Common myeloid progenitor, CD34-positive (primary cell): ENCODE data around the gene NKAIN2.
"Not testable (repeated sequence)": the region's sequence is repeated elsewhere in the genome, so short reads cannot be mapped to it uniquely, and the experiment has no call there.

ENCODE experiments used
- CTCF ChIA-PET: fragments of 350-600 bp; sonication (Branson Sonifier 250); formaldehyde crosslinking; loops from one replicate; lab custom pipeline; 2021; ENCODE audit warnings: antibody characterized with exemption; lab: Charles Lee
- POLR2A ChIA-PET: fragments of 350-600 bp; sonication (Branson Sonifier 250); formaldehyde crosslinking; loops from one replicate; lab custom pipeline; 2021; ENCODE audit warnings: antibody characterized with exemption; lab: Charles Lee
- DNase-seq, 3 donors: peaks; one replicate each; pipeline versions ENCODE4 v3.0.0 to v3.0.0-alpha.2; 2013
- H3K27ac ChIP-seq, 2 experiments: 1 replicate in 1 of 2; 2 replicates in 1 of 2; pipeline ENCODE4 v1.7.0; 2013; ENCODE audit warnings: inconsistent platforms in 2 of 2, low read length in 2 of 2, mild to moderate bottlenecking in 2 of 2, low read depth in 1 of 2, moderate library complexity in 1 of 2; ENCODE audit not compliant: severe bottlenecking in 2 of 2, insufficient read depth in 1 of 2, poor library complexity in 1 of 2
- H3K27me3 ChIP-seq, 5 experiments: replicated peaks in 2 of 5; 1 replicate in 3 of 5; 2 replicates in 2 of 5; pipeline versions ENCODE4 v1.6.1 to v1.7.0; 2013; ENCODE audit warnings: low read length in 4 of 5, mild to moderate bottlenecking in 2 of 5, moderate library complexity in 2 of 5, inconsistent platforms in 1 of 5; ENCODE audit not compliant: insufficient read depth in 5 of 5, control insufficient read depth in 4 of 5
- H3K36me3 ChIP-seq, 4 experiments: 1 replicate in 2 of 4; 2 replicates in 2 of 4; pipeline versions ENCODE4 v1.6.1 to v1.7.0; 2013; ENCODE audit warnings: low read length in 3 of 4, control low read depth in 1 of 4, mild to moderate bottlenecking in 1 of 4; ENCODE audit not compliant: control insufficient read depth in 4 of 4, insufficient read depth in 4 of 4
- H3K4me1 ChIP-seq, 4 experiments: 1 replicate in 3 of 4; 2 replicates in 1 of 4; pipeline versions ENCODE4 v1.6.1 to v1.7.1; 2013; ENCODE audit warnings: low read length in 3 of 4, mild to moderate bottlenecking in 3 of 4, control low read depth in 1 of 4, inconsistent platforms in 1 of 4, moderate library complexity in 1 of 4; ENCODE audit not compliant: control insufficient read depth in 4 of 4, insufficient read depth in 4 of 4; ENCODE audit errors: control extremely low read depth in 1 of 4
- H3K4me3 ChIP-seq, 7 experiments: 1 replicate in 4 of 7; 2 replicates in 3 of 7; pipeline versions ENCODE4 v1.5.1 to v1.7.0; 2013; ENCODE audit warnings: mild to moderate bottlenecking in 7 of 7, low read length in 6 of 7, moderate library complexity in 6 of 7, inconsistent platforms in 2 of 7, low read depth in 2 of 7, control low read depth in 1 of 7; ENCODE audit not compliant: insufficient read depth in 4 of 7, control insufficient read depth in 1 of 7; ENCODE audit errors: extremely low read depth in 1 of 7
- H3K9me3 ChIP-seq, 5 experiments: 1 replicate in 4 of 5; 2 replicates in 1 of 5; pipeline versions ENCODE4 v1.6.1 to v1.7.1; 2013; ENCODE audit warnings: low read length in 4 of 5, mild to moderate bottlenecking in 2 of 5, inconsistent platforms in 1 of 5, low read depth in 1 of 5, moderate library complexity in 1 of 5; ENCODE audit not compliant: control insufficient read depth in 4 of 5, insufficient read depth in 2 of 5; ENCODE audit errors: control extremely low read depth in 1 of 5
- WGBS: methylation state at CpG from one replicate; pipeline ENCODE4 v1.1.5; 2013; ENCODE audit not compliant: insufficient coverage; 5-methylcytosine and 5-hydroxymethylcytosine counted together

NKAIN2 gene

DNA sequence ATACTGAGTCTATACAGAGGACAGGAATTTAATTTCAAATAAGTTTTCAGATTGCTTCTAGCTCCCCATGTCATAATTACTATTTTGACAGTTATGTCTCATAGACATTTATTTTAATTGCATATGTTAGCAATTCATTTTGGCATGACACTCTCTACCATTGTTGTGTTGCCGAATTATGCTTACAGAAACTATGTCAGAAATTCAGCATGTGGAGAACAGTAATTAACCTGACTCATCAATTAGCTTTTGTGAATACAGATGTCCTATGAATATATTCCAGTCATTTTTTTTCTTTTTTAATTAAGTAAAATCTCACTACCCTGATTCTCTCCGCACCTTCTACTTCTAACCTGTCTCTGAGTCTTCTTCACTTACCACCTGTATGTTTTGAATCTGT, 105.1 kb downstream of the NKAIN2 start:
- DNase-seq = no peak
- Histone ChIP-seq H3K27me3 (no peaks in the 10 kb centered on the region), H3K36me3 (peaks cover 0 to 7% (median 2%) of the 10 kb centered on the region in 4 experiments), H3K4me1 (peaks cover 3 to 33% (median 15%) of the 10 kb centered on the region in 4 experiments), H3K27ac (no peak overlapping the region), H3K9me3 (no peaks in the 10 kb centered on the region), H3K4me3 (no peak overlapping the region)
- 89% methylated on average over 1 of the region's 2 CpGs for WGBS
- ChIA-PET POLR2A (no interaction called here), CTCF (interaction anchor here (1.3 kb wide), 1 partner anchor 20 kb away, joined by 4 read pairs; no protein-coding TSS in a partner anchor)

DNA sequence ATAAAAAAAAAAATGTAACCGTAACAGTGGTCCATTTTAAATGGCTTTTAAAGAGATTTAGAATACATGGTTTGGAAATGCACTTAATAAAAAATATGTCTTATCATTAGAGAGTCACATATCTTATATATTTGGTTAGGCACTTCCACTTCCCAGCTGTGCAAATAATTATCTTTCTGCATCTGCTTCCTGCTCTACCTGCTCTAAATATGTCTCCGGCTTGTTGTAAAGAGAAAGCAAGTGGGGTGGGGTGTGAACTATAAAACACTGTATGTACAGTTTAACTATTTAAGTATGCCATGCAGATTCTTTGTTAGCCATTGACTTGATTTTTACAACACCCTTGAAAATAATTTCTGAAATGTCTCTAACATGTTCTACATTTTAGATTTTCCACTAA, 106.3 kb downstream of the NKAIN2 start:
- H3K4me1 ChIP-seq = peaks cover 3 to 35% (median 16%) of the 10 kb centered on the region in 4 experiments
- no peaks in the 10 kb centered on the region for H3K9me3 ChIP-seq
- H3K36me3 ChIP-seq = peaks cover 0 to 7% (median 2%) of the 10 kb centered on the region in 4 experiments
- H3K27ac ChIP-seq = no peak overlapping the region
- H3K27me3 ChIP-seq = no peaks in the 10 kb centered on the region
- WGBS = no CpG with 5 or more reads among the region's 2 CpGs
- POLR2A ChIA-PET = no interaction called here
- peak overlapping the region in 1 of 7 experiments; percentile 39 for H3K4me3 ChIP-seq
- DNase-seq = peak; percentile 74 to 98 (median 94)
- CTCF ChIA-PET = interaction anchor here (0.9 kb wide), 1 partner anchor 75 kb away, joined by 4 read pairs; no protein-coding TSS in a partner anchor

DNA sequence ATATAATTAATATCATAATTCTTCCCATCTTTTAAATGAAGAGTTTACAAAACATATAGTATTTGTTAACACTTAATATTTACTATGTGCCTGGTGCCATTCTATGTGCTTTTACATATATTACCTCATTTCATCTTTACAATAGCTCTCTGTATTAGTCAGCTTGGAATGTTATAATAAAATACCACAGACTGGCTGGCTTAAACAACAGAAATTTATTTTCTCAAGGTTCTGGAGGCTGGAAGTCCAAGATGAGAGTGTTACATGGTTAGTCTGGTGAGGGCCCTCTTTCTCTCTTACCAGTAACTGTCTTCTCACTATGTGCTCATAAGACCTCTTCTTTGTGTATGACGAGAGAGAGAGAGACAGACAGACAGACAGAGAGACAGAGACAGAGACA, 110.2 kb downstream of the NKAIN2 start:
- Histone ChIP-seq H3K27me3 (no peaks in the 10 kb centered on the region), H3K4me1 (peaks cover 3 to 27% (median 16%) of the 10 kb centered on the region in 4 experiments), H3K27ac (no peak overlapping the region), H3K36me3 (peaks cover 0 to 3% (median 0%) of the 10 kb centered on the region in 4 experiments), H3K9me3 (no peaks in the 10 kb centered on the region), H3K4me3 (no peak overlapping the region)
- DNase-seq = no peak
- no CpG with 5 or more reads among the region's 1 CpG for WGBS
- CTCF ChIA-PET = interaction anchor here (1.2 to 2.1 kb wide), 2 partner anchors 16 to 20 kb away, joined by 3 to 4 read pairs; no protein-coding TSS in a partner anchor
- POLR2A ChIA-PET = no interaction called here

DNA sequence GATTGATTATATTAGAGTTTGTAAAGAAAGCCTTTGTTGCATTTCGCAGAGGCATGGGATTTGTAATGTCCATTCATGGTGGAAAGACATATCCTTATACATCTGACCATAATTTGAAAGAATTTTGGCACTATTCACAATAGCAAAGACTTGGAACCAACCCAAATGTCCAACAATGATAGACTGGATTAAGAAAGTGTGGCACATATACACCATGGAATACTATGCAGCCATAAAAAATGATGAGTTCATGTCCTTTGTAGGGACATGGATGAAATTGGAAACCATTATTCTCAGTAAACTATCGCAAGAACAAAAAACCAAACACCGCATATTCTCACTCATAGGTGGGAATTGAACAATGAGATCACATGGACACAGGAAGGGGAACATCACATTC, 119.7 kb downstream of the NKAIN2 start:
- H3K36me3 ChIP-seq, DNase-seq, H3K9me3 ChIP-seq, POLR2A ChIA-PET, H3K4me3 ChIP-seq, H3K27ac ChIP-seq, H3K27me3 ChIP-seq: not testable (repeated sequence)
- no CpG with 5 or more reads among the region's 3 CpGs for WGBS
- peaks cover 0 to 12% (median 6%) of the 10 kb centered on the region in 4 experiments for H3K4me1 ChIP-seq
- CTCF ChIA-PET = interaction anchor here (0.6 to 1.6 kb wide), 3 partner anchors 11 to 34 kb away, joined by 3 to 5 read pairs (median 3); no protein-coding TSS in a partner anchor

DNA sequence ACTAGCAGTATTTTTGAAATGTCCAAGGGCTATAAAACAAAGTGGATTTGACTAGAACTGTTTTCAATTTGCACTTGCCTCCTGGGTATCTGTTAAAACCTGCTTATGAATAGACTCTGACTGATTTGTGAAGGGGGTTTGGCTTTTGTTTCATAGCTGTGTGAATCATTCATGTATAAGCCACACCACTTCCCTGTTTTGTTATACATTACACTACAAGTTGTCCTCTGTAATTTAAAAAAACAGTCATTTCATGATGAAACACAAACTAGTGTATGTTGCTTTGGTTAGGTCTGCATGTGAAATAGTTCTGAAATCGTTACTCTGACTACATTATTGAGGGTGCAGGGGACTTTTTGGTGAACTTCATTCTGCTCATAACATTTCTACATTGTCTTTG, 121.7 kb downstream of the NKAIN2 start:
- POLR2A ChIA-PET = no interaction called here
- peak; percentile 33 to 92 (median 87) for DNase-seq

DNA sequence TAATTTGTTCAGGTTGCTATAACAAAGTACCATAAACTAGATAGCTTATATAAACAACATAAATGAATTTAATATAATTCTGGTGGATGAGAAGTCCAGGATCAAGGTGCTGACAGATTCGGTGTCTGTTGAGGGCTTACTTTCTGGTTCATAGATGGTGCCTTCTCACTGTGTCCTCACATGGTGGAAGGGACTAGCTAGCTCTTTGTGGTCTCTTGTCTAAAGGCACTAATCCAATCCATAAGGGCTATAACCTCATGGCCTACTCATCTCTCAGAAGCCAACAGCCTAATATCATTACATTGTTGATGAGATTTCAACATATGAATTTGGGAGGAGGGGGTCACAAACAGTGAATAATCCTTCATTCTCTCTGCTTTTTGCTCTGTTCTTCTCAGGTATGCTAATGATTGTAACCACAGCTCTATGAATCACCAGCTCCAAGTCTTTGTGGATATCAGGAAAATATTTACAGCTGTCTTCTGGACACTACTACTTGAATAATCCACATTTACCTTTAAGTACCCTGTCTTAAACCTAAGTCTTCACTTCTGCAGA, 122.3 kb downstream of the NKAIN2 start:
- ChIA-PET CTCF (interaction anchor here (1.0 to 2.0 kb wide), 6 partner anchors 8 to 123 kb away, joined by 3 to 7 read pairs (median 4); no protein-coding TSS in a partner anchor), POLR2A (no interaction called here)
- 100% methylated on average over 1 of the region's 1 CpG for WGBS
- Histone ChIP-seq H3K36me3 (peaks cover 0 to 3% (median 1%) of the 10 kb centered on the region in 4 experiments), H3K4me1 (peaks cover 0 to 12% (median 6%) of the 10 kb centered on the region in 4 experiments), H3K27ac (no peak overlapping the region), H3K27me3 (no peaks in the 10 kb centered on the region), H3K9me3 (no peaks in the 10 kb centered on the region), H3K4me3 (no peak overlapping the region)
- no peak for DNase-seq

More for the DNA sequence above, 121.7 kb downstream of the NKAIN2 start:
- H3K9me3 ChIP-seq = no peaks in the 10 kb centered on the region
- CTCF ChIA-PET = interaction anchor here (1.0 to 2.0 kb wide), 6 partner anchors 8 to 123 kb away, joined by 3 to 7 read pairs (median 4); no protein-coding TSS in a partner anchor
- H3K27ac ChIP-seq = no peak overlapping the region
- peaks cover 0 to 12% (median 6%) of the 10 kb centered on the region in 4 experiments for H3K4me1 ChIP-seq
- peaks cover 0 to 3% (median 1%) of the 10 kb centered on the region in 4 experiments for H3K36me3 ChIP-seq
- 33% methylated on average over 1 of the region's 1 CpG for WGBS
- H3K4me3 ChIP-seq = no peak overlapping the region
- H3K27me3 ChIP-seq = no peaks in the 10 kb centered on the region

DNA sequence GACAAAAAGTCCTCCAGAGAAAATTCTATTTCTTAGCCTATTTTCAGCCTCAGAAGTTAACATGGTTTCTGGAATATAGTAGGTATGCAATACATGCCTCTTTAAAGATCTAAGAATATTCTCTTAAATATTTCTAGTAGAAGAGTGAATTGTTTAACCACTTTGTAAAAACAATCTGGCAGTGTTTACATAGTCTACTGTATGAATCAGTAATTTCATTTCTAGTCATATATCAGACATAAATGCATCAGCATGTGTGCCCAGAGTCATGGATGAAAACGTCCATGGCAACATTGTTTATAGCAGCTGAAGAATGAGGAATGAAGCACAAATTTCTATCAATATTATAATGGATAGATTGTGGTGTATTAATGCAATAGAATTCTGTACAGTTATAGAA, 124.9 kb downstream of the NKAIN2 start:
- H3K9me3 ChIP-seq = no peaks in the 10 kb centered on the region
- peaks cover 0 to 12% (median 6%) of the 10 kb centered on the region in 4 experiments for H3K4me1 ChIP-seq
- peaks cover 0 to 6% (median 1%) of the 10 kb centered on the region in 4 experiments for H3K36me3 ChIP-seq
- WGBS = no CpG with 5 or more reads among the region's 1 CpG
- no peak overlapping the region for H3K27ac ChIP-seq
- no peaks in the 10 kb centered on the region for H3K27me3 ChIP-seq
- ChIA-PET CTCF (interaction anchor here (1.6 kb wide), 1 partner anchor 10 kb away, joined by 4 read pairs; no protein-coding TSS in a partner anchor), POLR2A (no interaction called here)
- DNase-seq = no peak
- no peak overlapping the region for H3K4me3 ChIP-seq
